Osteocyte (in vitro differentiated cells): ENCODE measurements around the gene SORL1. TPM values are rescaled to one million over a fixed set of nuclear protein-coding genes. Genes with fewer than 3 reads are reported as not detected.

Experiments used
- DNase-seq: peaks from one replicate; pipeline ENCODE4 v3.0.0; 2021; ENCODE audit warnings: mixed read lengths; ENCODE audit not compliant: unreplicated experiment; ENCODE audit errors: extremely low spot score
- H3K27ac Mint-ChIP-seq: one replicate; pipeline ENCODE4 v1.8.0; 2021; ENCODE audit warnings: mild to moderate bottlenecking, mixed read lengths; ENCODE audit not compliant: unreplicated experiment
- H3K27me3 Mint-ChIP-seq: one replicate; pipeline ENCODE4 v1.8.0; 2021; ENCODE audit warnings: mixed read lengths; ENCODE audit not compliant: unreplicated experiment
- H3K36me3 Mint-ChIP-seq: one replicate; pipeline ENCODE4 v1.8.0; 2021; ENCODE audit warnings: mixed read lengths; ENCODE audit not compliant: unreplicated experiment
- H3K4me1 Mint-ChIP-seq: one replicate; pipeline ENCODE4 v1.8.0; 2021; ENCODE audit warnings: mixed read lengths; ENCODE audit not compliant: unreplicated experiment
- H3K4me3 Mint-ChIP-seq: one replicate; pipeline ENCODE4 v1.8.0; 2021; ENCODE audit warnings: mild to moderate bottlenecking, moderate library complexity, mixed read lengths; ENCODE audit not compliant: unreplicated experiment
- H3K9me3 Mint-ChIP-seq: one replicate; pipeline ENCODE4 v1.8.0; 2021; ENCODE audit warnings: mixed read lengths; ENCODE audit not compliant: unreplicated experiment
- total RNA-seq: library from RNA; stranded (reverse); gene quantifications from 2 replicates; pipeline ENCODE4 v1.2.1, GENCODE V29; 2021
- TF ChIP-seq, protein P1 (sequence below): fragments of 200-600 bp; sonication (generic); IDR thresholded peaks from 2 replicates; pipeline ENCODE4 v1.5.0; 2021; ENCODE audit warnings: antibody characterized with exemption, mild to moderate bottlenecking, moderate library complexity

SORL1 gene
- total RNA-seq, 1 donor from 2014 or later, result 3.1 TPM

DNA sequence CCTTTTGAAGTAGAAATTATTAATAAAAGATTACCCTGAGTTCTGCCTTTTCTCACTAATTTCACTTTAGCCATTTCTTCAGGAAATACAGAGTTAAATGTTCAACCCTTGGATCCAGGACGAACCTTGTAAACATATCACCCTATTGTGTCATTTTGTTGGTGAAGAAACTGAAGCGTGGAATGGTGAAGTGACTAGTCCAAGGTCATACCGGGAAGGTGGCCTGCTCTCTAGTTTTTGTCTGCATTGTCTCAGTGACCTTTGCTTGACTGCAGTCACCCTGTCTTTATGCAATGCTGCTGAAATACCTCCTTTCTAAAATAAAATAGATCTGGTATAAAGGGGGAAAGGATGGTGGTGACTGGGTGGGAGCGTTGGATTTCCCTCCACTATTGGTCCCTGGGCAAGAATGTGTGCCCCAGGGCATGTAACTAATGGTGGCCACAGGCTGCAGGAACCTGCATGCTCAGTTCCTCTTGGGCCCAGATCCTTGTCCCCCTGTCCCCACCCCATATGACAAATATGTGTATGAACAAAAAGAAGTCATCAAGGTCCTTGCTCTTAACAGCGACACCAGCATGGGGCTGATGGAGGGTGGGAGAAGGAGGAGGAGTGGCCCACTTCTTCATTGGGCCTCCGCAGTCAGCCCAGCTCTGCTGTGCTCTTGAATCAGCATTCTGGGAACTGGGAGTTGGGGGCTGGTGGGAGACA is 1.6 kb downstream of the SORL1 start:
- Mint-ChIP-seq H3K27me3 (peaks cover 68% of the 10 kb centered on the region), H3K27ac (no peak overlapping the region), H3K9me3 (no peaks in the 10 kb centered on the region), H3K4me1 (peaks cover 7% of the 10 kb centered on the region), H3K4me3 (no peak overlapping the region), H3K36me3 (no peaks in the 10 kb centered on the region)
- no peak for DNase-seq
- TF ChIP-seq, protein P1, sequence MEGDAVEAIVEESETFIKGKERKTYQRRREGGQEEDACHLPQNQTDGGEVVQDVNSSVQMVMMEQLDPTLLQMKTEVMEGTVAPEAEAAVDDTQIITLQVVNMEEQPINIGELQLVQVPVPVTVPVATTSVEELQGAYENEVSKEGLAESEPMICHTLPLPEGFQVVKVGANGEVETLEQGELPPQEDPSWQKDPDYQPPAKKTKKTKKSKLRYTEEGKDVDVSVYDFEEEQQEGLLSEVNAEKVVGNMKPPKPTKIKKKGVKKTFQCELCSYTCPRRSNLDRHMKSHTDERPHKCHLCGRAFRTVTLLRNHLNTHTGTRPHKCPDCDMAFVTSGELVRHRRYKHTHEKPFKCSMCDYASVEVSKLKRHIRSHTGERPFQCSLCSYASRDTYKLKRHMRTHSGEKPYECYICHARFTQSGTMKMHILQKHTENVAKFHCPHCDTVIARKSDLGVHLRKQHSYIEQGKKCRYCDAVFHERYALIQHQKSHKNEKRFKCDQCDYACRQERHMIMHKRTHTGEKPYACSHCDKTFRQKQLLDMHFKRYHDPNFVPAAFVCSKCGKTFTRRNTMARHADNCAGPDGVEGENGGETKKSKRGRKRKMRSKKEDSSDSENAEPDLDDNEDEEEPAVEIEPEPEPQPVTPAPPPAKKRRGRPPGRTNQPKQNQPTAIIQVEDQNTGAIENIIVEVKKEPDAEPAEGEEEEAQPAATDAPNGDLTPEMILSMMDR, result no peak

DNA sequence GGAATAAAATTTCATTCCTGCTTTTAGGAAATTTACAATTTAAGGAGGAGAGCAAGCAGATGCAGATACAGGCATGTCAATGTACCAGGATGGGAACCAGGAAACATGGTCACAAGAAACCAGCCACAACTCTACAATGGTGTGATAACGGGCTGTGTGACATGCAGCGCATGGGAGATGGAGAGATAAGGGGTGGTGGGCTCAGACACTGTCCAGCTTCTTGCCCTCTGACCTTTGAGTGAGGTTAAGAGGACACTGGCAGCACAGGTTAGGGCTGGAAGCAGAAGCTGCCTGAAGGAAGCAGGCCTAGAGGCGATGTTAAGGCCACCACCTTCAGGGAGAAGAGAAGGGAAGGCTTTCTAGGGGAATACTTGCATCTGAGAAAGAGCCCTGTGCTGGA is 3.0 kb downstream of the SORL1 start:
- DNase-seq, result no peak
- H3K4me1 Mint-ChIP-seq, result peaks cover 7% of the 10 kb centered on the region
- no peaks in the 10 kb centered on the region for H3K36me3 Mint-ChIP-seq
- H3K4me3 Mint-ChIP-seq, result no peak overlapping the region
- no peak overlapping the region for H3K27ac Mint-ChIP-seq
- peaks cover 65% of the 10 kb centered on the region for H3K27me3 Mint-ChIP-seq
- H3K9me3 Mint-ChIP-seq, result no peaks in the 10 kb centered on the region
- TF ChIP-seq, protein P1, result no peak

- Mint-ChIP-seq H3K27ac (no peak overlapping the region), H3K27me3 (peaks cover 57% of the 10 kb centered on the region), H3K4me1 (peaks cover 7% of the 10 kb centered on the region)
Measured at GRCh38 chr11:121456151-121456550, 4.0 kb downstream of the SORL1 start.

GRCh38 chr11:121456816-121457431 is 4.8 kb downstream of the SORL1 start:
- Mint-ChIP-seq H3K27me3 (peaks cover 49% of the 10 kb centered on the region), H3K36me3 (no peaks in the 10 kb centered on the region), H3K4me3 (no peak overlapping the region), H3K27ac (no peak overlapping the region), H3K4me1 (peaks cover 5% of the 10 kb centered on the region), H3K9me3 (no peaks in the 10 kb centered on the region)
- TF ChIP-seq, protein P1, result no peak
- no peak for DNase-seq

More at GRCh38 chr11:121456151-121456550, 4.0 kb downstream of the SORL1 start:
- Mint-ChIP-seq H3K9me3 (no peaks in the 10 kb centered on the region), H3K36me3 (no peaks in the 10 kb centered on the region), H3K4me3 (no peak overlapping the region)
- TF ChIP-seq, protein P1, result no peak
- DNase-seq, result no peak

- no peak for DNase-seq
- no peaks in the 10 kb centered on the region for H3K36me3 Mint-ChIP-seq
- no peaks in the 10 kb centered on the region for H3K4me1 Mint-ChIP-seq
- peaks cover 39% of the 10 kb centered on the region for H3K27me3 Mint-ChIP-seq
- no peaks in the 10 kb centered on the region for H3K9me3 Mint-ChIP-seq
- H3K4me3 Mint-ChIP-seq, result no peak overlapping the region
- H3K27ac Mint-ChIP-seq, result no peak overlapping the region
- TF ChIP-seq, protein P1, result no peak
Measured at GRCh38 chr11:121458551-121458950, 6.4 kb downstream of the SORL1 start.
